ENCODE measurements around the gene GNG12.
A peak's percentile ranks its signal among the peaks of the same experiment; 100 is the strongest.

Gene GNG12

GRCh38 chr1:67679691-67680090, 153.6 kb downstream of the GNG12 start:
- H3K27ac ChIP-seq: no peak overlapping the region
- no peak for TF ChIP-seq CTCF (conservative IDR thresholded peaks at IDR 0.05)

DNA sequence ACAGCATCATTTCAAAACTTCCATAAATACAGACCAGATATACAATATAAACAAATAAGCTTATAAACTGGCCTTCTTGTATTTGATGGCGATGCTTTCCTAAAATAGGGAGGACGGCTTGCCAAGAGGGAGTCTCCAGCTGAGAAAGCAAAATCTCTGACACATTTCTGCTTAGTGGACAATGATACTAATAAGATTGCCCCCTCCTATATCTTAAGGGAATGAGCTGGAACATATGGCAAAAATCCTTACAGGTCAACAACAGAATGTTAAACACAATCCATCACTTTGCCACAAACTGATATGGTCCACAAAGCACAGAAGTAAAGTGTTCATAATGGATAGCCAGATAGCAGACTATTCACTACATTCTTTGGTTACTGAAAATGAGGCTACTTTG, 155.3 kb downstream of the GNG12 start:
- H3K27ac ChIP-seq: no peak overlapping the region
- TF ChIP-seq CTCF (conservative IDR thresholded peaks at IDR 0.05): no peak

DNA sequence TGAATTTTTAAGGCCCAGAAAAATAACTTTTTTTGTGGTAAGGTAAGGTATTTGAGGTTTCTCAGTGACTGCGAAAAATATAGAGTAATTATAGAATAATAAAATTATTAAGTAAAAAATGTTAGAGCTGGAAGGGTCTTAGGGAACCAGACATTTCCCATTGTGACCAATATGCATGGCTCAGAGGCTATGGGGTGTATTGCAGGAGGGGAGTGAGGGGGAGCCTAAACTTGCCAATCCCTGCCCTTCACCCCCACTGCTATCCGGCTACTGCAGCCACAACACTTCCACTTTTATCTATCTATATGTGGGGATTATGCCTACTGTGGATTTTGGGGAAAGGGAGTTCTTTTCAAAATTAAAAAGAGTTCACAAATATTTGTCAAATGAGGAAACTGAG, 155.9 kb downstream of the GNG12 start:
- H3K27ac ChIP-seq: no peak overlapping the region

DNA sequence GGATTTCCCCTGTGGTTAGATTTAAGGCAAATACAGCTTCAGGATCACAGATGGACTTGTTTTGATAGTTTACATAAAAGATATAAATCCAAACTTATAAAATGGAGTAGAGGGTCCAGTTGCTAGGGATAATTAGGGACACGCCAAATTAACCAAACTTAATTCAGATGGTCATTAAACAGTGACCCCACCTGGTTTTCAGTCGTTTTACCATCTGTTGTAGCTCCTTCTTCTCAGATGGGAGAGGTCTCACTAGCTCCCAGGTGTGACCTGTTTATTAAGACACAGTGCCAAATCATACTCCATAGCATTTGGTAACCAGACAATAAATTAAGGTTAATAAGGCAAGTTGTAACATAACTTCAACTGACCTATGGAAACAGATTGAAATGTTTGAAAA, 156.3 kb downstream of the GNG12 start:
- TF ChIP-seq CTCF (conservative IDR thresholded peaks at IDR 0.05): no peak
- no peak overlapping the region for H3K27ac ChIP-seq

More for the DNA sequence above, 155.9 kb downstream of the GNG12 start:
- no peak for TF ChIP-seq CTCF (conservative IDR thresholded peaks at IDR 0.05)

- H3K27ac ChIP-seq: no peak overlapping the region
- no peak for TF ChIP-seq CTCF (conservative IDR thresholded peaks at IDR 0.05)
Measured at GRCh38 chr1:67676287-67676686, 157.0 kb downstream of the GNG12 start.

GRCh38 chr1:67675800-67676199, 157.5 kb downstream of the GNG12 start:
- no peak overlapping the region for H3K27ac ChIP-seq
- TF ChIP-seq CTCF (conservative IDR thresholded peaks at IDR 0.05): no peak

GRCh38 chr1:67674260-67675011, 158.8 kb downstream of the GNG12 start:
- H3K27ac ChIP-seq: peak overlapping the region; percentile 57
- no peak for TF ChIP-seq CTCF (conservative IDR thresholded peaks at IDR 0.05)
